ENCODE measurements around the gene NDUFS6. TPM values are rescaled to one million over a fixed set of nuclear protein-coding genes. Genes with fewer than 3 reads are reported as not detected.

NDUFS6 gene
- total and polyA plus RNA-seq, 2 donors, result 12.2 to 81.5 TPM

GRCh38 chr5:1827025-1827885 is 26.0 kb downstream of the NDUFS6 start:
- Histone ChIP-seq H3K4me1 (ENCODE audit: insufficient read depth) (no peaks in the 10 kb centered on the region), H3K4me3 (ENCODE audit: low read depth, low read length) (no peak overlapping the region), H3K27ac (ENCODE audit: low read depth) (no peak overlapping the region), H3K36me3 (ENCODE audit: insufficient read depth) (no peaks in the 10 kb centered on the region)
- no peak for DNase-seq (ENCODE audit: extremely low spot score)
- 89% methylated on average over 26 of the region's 26 CpGs for WGBS

GRCh38 chr5:1827886-1828397 is 26.7 kb downstream of the NDUFS6 start:
- WGBS, result 50% methylated on average over 39 of the region's 39 CpGs
- no peak overlapping the region for H3K4me3 ChIP-seq (ENCODE audit: low read depth, low read length)
- H3K36me3 ChIP-seq (ENCODE audit: insufficient read depth), result no peaks in the 10 kb centered on the region
- H3K27ac ChIP-seq (ENCODE audit: low read depth), result no peak overlapping the region
- DNase-seq (ENCODE audit: extremely low spot score), result no peak
- H3K4me1 ChIP-seq (ENCODE audit: insufficient read depth), result no peaks in the 10 kb centered on the region

DNA sequence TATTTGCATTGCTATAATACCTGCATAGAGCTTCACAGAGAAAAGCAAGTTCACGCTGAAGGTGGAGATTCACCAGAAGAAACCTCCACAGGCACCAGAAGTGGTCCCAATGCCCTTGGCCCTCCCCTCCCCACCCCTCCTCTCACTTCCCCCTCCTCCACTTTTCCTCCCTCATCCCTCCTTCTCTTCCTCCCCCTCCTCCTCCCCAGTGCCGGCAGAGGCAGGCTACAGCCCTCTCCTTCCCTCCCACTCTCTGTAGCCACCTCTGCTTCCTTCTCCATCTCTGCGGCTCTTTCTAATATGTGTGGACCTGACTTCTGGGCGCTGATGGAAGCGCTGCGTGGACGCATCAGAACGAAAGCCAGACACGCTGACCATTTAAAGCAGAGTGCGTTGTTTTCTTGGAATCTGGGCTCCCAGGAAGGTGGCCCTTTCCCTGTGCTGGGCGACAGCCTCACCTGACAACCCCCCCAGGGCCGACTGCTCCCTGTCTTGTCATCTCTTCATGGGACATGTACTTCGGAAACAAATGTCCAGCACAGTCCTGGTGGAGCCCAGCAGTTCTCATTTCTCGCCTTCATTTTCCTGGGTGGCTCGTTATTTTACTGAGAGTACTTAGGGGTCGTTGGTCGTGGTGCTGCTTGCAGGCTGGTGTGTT is 29.5 kb downstream of the NDUFS6 start:
- WGBS, result 77% methylated on average over 17 of the region's 17 CpGs
- DNase-seq (ENCODE audit: extremely low spot score), result no peak
- no peaks in the 10 kb centered on the region for H3K4me1 ChIP-seq (ENCODE audit: insufficient read depth)
- H3K36me3 ChIP-seq (ENCODE audit: insufficient read depth), result no peaks in the 10 kb centered on the region
- no peak overlapping the region for H3K27ac ChIP-seq (ENCODE audit: low read depth)
- no peak overlapping the region for H3K4me3 ChIP-seq (ENCODE audit: low read depth, low read length)

GRCh38 chr5:1831257-1831656 is 30.1 kb downstream of the NDUFS6 start:
- no peak overlapping the region for H3K27ac ChIP-seq (ENCODE audit: low read depth)
- H3K4me1 ChIP-seq (ENCODE audit: insufficient read depth), result no peaks in the 10 kb centered on the region
- H3K4me3 ChIP-seq (ENCODE audit: low read depth, low read length), result no peak overlapping the region
- H3K36me3 ChIP-seq (ENCODE audit: insufficient read depth), result no peaks in the 10 kb centered on the region
- no peak for DNase-seq (ENCODE audit: extremely low spot score)
- 85% methylated on average over 11 of the region's 11 CpGs for WGBS

DNA sequence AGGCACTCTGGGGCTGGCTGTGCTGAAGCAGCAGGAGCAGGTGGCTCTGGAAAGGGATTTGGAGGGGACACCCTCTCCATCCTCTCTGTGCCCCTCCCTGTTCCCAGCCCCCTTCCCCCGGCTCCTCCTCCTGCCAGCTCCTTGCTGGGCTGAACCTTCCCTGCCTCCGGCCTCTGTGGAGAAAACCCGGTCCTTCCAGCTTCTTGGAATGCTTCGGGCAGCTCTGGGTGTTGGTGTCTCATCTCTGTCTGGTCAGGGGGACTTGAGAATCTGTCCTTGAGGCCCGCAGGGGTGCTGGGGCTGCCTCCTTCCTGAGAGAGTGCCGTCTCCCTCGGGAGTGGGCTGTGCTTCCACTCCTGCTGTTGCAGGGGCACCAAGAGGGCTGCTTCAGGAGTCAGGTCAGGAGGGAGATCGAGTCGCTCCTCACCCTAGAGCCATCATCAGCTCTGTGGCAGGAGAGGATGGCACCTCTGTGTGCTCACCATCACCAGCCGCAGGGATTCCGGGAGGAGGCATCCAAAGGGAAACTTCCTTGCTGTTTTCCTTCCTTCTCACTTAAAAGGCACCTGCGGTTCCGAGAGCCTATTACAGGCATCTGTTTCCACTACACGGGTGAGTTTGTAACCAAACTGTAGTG is 30.6 kb downstream of the NDUFS6 start:
- H3K27ac ChIP-seq (ENCODE audit: low read depth), result no peak overlapping the region
- no peak for DNase-seq (ENCODE audit: extremely low spot score)
- WGBS, result 29% methylated on average over 14 of the region's 14 CpGs

DNA sequence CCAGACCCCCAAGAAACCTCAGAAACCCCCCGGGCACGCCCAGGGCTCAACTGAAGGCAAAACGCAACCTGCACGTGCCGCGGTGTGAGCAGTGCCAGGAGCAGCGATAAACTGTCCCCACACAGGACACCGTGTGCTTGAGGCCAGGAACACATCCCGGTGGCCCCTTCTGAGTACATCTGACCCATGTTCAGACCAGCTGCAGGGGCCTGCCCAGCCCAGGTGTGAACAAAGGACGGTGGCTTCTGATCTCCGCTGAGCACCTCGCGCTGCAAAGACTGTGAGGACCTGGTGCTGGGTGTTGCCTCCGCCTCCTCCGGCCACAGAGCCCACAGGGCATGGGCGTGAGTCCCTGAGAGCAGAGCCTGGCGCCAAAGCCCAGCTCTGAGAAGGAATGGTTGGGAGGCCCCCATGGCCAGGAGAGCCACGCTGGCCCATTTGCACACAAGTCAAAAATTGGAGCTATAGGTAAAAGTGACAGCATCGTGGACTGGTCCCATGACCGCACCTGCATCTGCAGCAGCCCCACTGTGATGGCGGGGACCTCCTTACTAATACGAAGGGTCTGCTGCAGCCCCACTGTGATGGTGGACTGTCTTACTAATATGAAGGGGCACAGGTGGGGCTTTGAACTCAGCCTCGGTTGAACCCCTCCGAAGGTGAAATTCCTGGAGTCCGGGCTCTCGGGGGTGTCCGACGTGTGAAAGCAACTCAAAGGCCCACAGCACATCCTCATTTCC is 31.5 kb downstream of the NDUFS6 start:
- no peak for DNase-seq (ENCODE audit: extremely low spot score)
- WGBS, result 77% methylated on average over 28 of the region's 28 CpGs
- Histone ChIP-seq H3K27ac (ENCODE audit: low read depth) (no peak overlapping the region), H3K36me3 (ENCODE audit: insufficient read depth) (no peaks in the 10 kb centered on the region), H3K4me3 (ENCODE audit: low read depth, low read length) (no peak overlapping the region), H3K4me1 (ENCODE audit: insufficient read depth) (no peaks in the 10 kb centered on the region)

More for the DNA sequence above, 30.6 kb downstream of the NDUFS6 start:
- no peaks in the 10 kb centered on the region for H3K4me1 ChIP-seq (ENCODE audit: insufficient read depth)
- no peak overlapping the region for H3K4me3 ChIP-seq (ENCODE audit: low read depth, low read length)
- H3K36me3 ChIP-seq (ENCODE audit: insufficient read depth), result no peaks in the 10 kb centered on the region

- H3K27ac ChIP-seq (ENCODE audit: low read depth), result no peak overlapping the region
- H3K36me3 ChIP-seq (ENCODE audit: insufficient read depth), result no peaks in the 10 kb centered on the region
- H3K4me3 ChIP-seq (ENCODE audit: low read depth, low read length), result no peak overlapping the region
- 84% methylated on average over 16 of the region's 16 CpGs for WGBS
- no peaks in the 10 kb centered on the region for H3K4me1 ChIP-seq (ENCODE audit: insufficient read depth)
- no peak for DNase-seq (ENCODE audit: extremely low spot score)
These were observed 32.2 kb downstream of the NDUFS6 start for GRCh38 chr5:1833264-1834021.

GRCh38 chr5:1834022-1834551 is 32.9 kb downstream of the NDUFS6 start:
- no peaks in the 10 kb centered on the region for H3K4me1 ChIP-seq (ENCODE audit: insufficient read depth)
- H3K36me3 ChIP-seq (ENCODE audit: insufficient read depth), result no peaks in the 10 kb centered on the region
- H3K27ac ChIP-seq (ENCODE audit: low read depth), result no peak overlapping the region
- WGBS, result 61% methylated on average over 22 of the region's 22 CpGs
- H3K4me3 ChIP-seq (ENCODE audit: low read depth, low read length), result no peak overlapping the region
- DNase-seq (ENCODE audit: extremely low spot score), result no peak

DNA sequence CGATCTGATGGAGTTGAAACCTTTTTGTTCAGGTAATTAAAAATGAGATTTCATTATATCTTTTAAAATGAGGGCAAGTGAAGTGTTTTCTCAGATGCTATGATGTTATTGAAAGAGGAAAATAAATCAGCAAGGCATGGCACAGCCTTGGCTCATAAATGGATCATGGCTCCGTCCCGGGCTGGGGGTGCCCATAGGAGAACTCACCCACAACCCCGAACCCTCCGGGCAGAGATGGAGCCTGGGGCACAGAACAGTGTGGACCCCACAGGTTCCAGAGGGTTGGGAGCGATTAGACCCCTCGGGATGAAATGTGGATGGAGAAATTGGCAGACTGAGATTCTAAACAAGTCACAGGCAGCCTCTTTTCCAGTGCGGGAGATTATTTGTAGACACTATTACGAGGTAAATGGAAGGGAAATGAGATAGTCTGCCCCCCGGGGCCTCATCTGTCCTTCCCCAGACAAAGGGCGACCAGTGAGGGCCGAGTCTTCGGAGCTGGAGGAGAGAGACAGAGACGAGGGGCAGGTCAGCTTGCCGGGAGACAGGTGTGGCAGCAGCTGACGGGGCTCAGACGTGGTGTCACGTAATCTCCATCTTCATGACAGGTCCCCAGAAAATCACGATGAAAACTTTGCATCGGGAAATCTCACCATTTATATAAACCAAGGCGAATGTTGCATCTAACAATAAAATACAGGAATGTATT is 33.7 kb downstream of the NDUFS6 start:
- 36% methylated on average over 21 of the region's 21 CpGs for WGBS

GRCh38 chr5:1835431-1835830 is 34.2 kb downstream of the NDUFS6 start:
- Histone ChIP-seq H3K36me3 (ENCODE audit: insufficient read depth) (no peaks in the 10 kb centered on the region), H3K4me1 (ENCODE audit: insufficient read depth) (no peaks in the 10 kb centered on the region), H3K27ac (ENCODE audit: low read depth) (no peak overlapping the region), H3K4me3 (ENCODE audit: low read depth, low read length) (no peak overlapping the region)
- WGBS, result 76% methylated on average over 13 of the region's 13 CpGs
- no peak for DNase-seq (ENCODE audit: extremely low spot score)

More for the DNA sequence above, 33.7 kb downstream of the NDUFS6 start:
- no peak for DNase-seq (ENCODE audit: extremely low spot score)
- no peaks in the 10 kb centered on the region for H3K4me1 ChIP-seq (ENCODE audit: insufficient read depth)
- H3K4me3 ChIP-seq (ENCODE audit: low read depth, low read length), result no peak overlapping the region
- no peak overlapping the region for H3K27ac ChIP-seq (ENCODE audit: low read depth)
- H3K36me3 ChIP-seq (ENCODE audit: insufficient read depth), result no peaks in the 10 kb centered on the region

GRCh38 chr5:1836176-1836890 is 35.1 kb downstream of the NDUFS6 start:
- Histone ChIP-seq H3K4me3 (ENCODE audit: low read depth, low read length) (no peak overlapping the region), H3K4me1 (ENCODE audit: insufficient read depth) (no peaks in the 10 kb centered on the region), H3K36me3 (ENCODE audit: insufficient read depth) (no peaks in the 10 kb centered on the region), H3K27ac (ENCODE audit: low read depth) (no peak overlapping the region)
- no peak for DNase-seq (ENCODE audit: extremely low spot score)
- WGBS, result 50% methylated on average over 23 of the region's 23 CpGs
